ENCODE results near the gene FNDC3B. TPM values are rescaled to one million over a fixed set of nuclear protein-coding genes. Genes with fewer than 3 reads are reported as not detected.

Gene FNDC3B
- total RNA-seq, 4 donors from 2014 or later = 23.9 to 61.9 (median 37.0) TPM

- Histone ChIP-seq H3K4me3 (no peak overlapping the region), H3K36me3 (peaks cover 42% of the 10 kb centered on the region), H3K27me3 (no peaks in the 10 kb centered on the region), H3K4me1 (peaks cover 5% of the 10 kb centered on the region), H3K9me3 (no peaks in the 10 kb centered on the region), H3K27ac (no peak overlapping the region)
- TF ChIP-seq POLR2A (IDR thresholded peaks at IDR 0.05) (no peak), POLR2AphosphoS5 (IDR thresholded peaks at IDR 0.05) (peak in 1 of 3 donors; percentile 27), CTCF (IDR thresholded peaks at IDR 0.05) (peak; percentile 82 to 85), EP300 (IDR thresholded peaks at IDR 0.05) (no peak)
- 51% methylated on average over 2 of the region's 2 CpGs for WGBS
- peak in 1 of 2 donors; percentile 75 for DNase-seq (ENCODE audit: low spot score in 2 of 2)
These were observed 293.1 kb downstream of the FNDC3B start for GRCh38 chr3:172332256-172333041.

GRCh38 chr3:172333042-172333377 is 293.6 kb downstream of the FNDC3B start:
- H3K36me3 ChIP-seq = peaks cover 46% of the 10 kb centered on the region
- no peak overlapping the region for H3K27ac ChIP-seq
- no peak for DNase-seq (ENCODE audit: low spot score in 2 of 2)
- no peak overlapping the region for H3K4me3 ChIP-seq
- peaks cover 5% of the 10 kb centered on the region for H3K4me1 ChIP-seq
- H3K9me3 ChIP-seq = no peaks in the 10 kb centered on the region
- no peaks in the 10 kb centered on the region for H3K27me3 ChIP-seq
- no peak for TF ChIP-seq POLR2A (IDR thresholded peaks at IDR 0.05)
- no peak for TF ChIP-seq CTCF (IDR thresholded peaks at IDR 0.05)
- TF ChIP-seq EP300 (IDR thresholded peaks at IDR 0.05) = no peak
- TF ChIP-seq POLR2AphosphoS5 (IDR thresholded peaks at IDR 0.05) = no peak

GRCh38 chr3:172333692-172334457 is 294.5 kb downstream of the FNDC3B start:
- no peak overlapping the region for H3K4me3 ChIP-seq
- H3K4me1 ChIP-seq = peaks cover 5% of the 10 kb centered on the region
- DNase-seq (ENCODE audit: low spot score in 2 of 2) = no peak
- no peaks in the 10 kb centered on the region for H3K27me3 ChIP-seq
- 78% methylated on average over 7 of the region's 7 CpGs for WGBS
- no peak for TF ChIP-seq CTCF (IDR thresholded peaks at IDR 0.05)
- no peak for TF ChIP-seq EP300 (IDR thresholded peaks at IDR 0.05)
- TF ChIP-seq POLR2AphosphoS5 (IDR thresholded peaks at IDR 0.05) = no peak
- no peak for TF ChIP-seq POLR2A (IDR thresholded peaks at IDR 0.05)
- no peaks in the 10 kb centered on the region for H3K9me3 ChIP-seq
- H3K36me3 ChIP-seq = peaks cover 51% of the 10 kb centered on the region
- no peak overlapping the region for H3K27ac ChIP-seq

- Histone ChIP-seq H3K36me3 (peaks cover 48% of the 10 kb centered on the region), H3K9me3 (no peaks in the 10 kb centered on the region), H3K4me3 (no peak overlapping the region), H3K4me1 (peaks cover 5% of the 10 kb centered on the region), H3K27ac (no peak overlapping the region), H3K27me3 (no peaks in the 10 kb centered on the region)
- WGBS = 62% methylated on average over 7 of the region's 7 CpGs
- DNase-seq (ENCODE audit: low spot score in 2 of 2) = no peak
- no peak for TF ChIP-seq EP300 (IDR thresholded peaks at IDR 0.05)
These were observed 295.4 kb downstream of the FNDC3B start for GRCh38 chr3:172334671-172335207.

GRCh38 chr3:172339892-172340291 is 300.5 kb downstream of the FNDC3B start:
- Histone ChIP-seq H3K27ac (no peak overlapping the region), H3K36me3 (peaks cover 71% of the 10 kb centered on the region), H3K9me3 (no peaks in the 10 kb centered on the region), H3K27me3 (no peaks in the 10 kb centered on the region), H3K4me3 (no peak overlapping the region), H3K4me1 (no peaks in the 10 kb centered on the region)
- 89% methylated on average over 8 of the region's 8 CpGs for WGBS
- TF ChIP-seq CTCF (IDR thresholded peaks at IDR 0.05) (no peak), POLR2A (IDR thresholded peaks at IDR 0.05) (no peak), EP300 (IDR thresholded peaks at IDR 0.05) (no peak), POLR2AphosphoS5 (IDR thresholded peaks at IDR 0.05) (no peak)
- no peak for DNase-seq (ENCODE audit: low spot score in 2 of 2)

Measured in suprapubic skin (tissue), 4 donors.